Chondrocyte (in vitro differentiated cells): ENCODE measurements around the gene HDDC3. TPM values are rescaled to one million over a fixed set of nuclear protein-coding genes. Genes with fewer than 3 reads are reported as not detected.
A peak's percentile ranks its signal among the peaks of the same experiment; 100 is the strongest.

Source experiments
- DNase-seq: peaks from one replicate; pipeline ENCODE4 v3.0.0; 2021; ENCODE audit warnings: mixed read lengths, low spot score
- H3K27ac Mint-ChIP-seq: one replicate; pipeline ENCODE4 v1.8.0; 2021; ENCODE audit warnings: mild to moderate bottlenecking, moderate library complexity, mixed read lengths; ENCODE audit not compliant: unreplicated experiment
- H3K27me3 Mint-ChIP-seq: 2 replicates; pipeline ENCODE4 v1.8.0; 2021; ENCODE audit warnings: low read depth, mixed read lengths
- H3K36me3 Mint-ChIP-seq: 2 replicates; pipeline ENCODE4 v1.8.0; 2021; ENCODE audit warnings: low read depth, mixed read lengths
- H3K4me1 Mint-ChIP-seq: 2 replicates; pipeline ENCODE4 v1.8.0; 2021; ENCODE audit warnings: low read depth, mild to moderate bottlenecking, mixed read lengths
- H3K4me3 Mint-ChIP-seq: one replicate; pipeline ENCODE4 v1.8.0; 2021; ENCODE audit warnings: mild to moderate bottlenecking, moderate library complexity, mixed read lengths; ENCODE audit not compliant: unreplicated experiment
- H3K9me3 Mint-ChIP-seq: 2 replicates; pipeline ENCODE4 v1.8.0; 2021; ENCODE audit warnings: low read depth, mixed read lengths
- CTCF ChIP-seq: fragments of 200-600 bp; sonication (generic); IDR thresholded peaks from 2 replicates; pipeline ENCODE4 v1.5.0; 2021; ENCODE audit warnings: antibody characterized with exemption, mild to moderate bottlenecking, moderate library complexity
- total RNA-seq: library from RNA; stranded (reverse); gene quantifications from 3 replicates; pipeline ENCODE4 v1.2.1, GENCODE V29; 2021

Gene HDDC3
- total RNA-seq, 1 donor from 2014 or later = 10.8 TPM

- peaks cover 28% of the 10 kb centered on the region for H3K36me3 Mint-ChIP-seq
- no peaks in the 10 kb centered on the region for H3K4me1 Mint-ChIP-seq
- no peaks in the 10 kb centered on the region for H3K27me3 Mint-ChIP-seq
- no peak for DNase-seq
- H3K27ac Mint-ChIP-seq = no peak overlapping the region
- no peaks in the 10 kb centered on the region for H3K9me3 Mint-ChIP-seq
- TF ChIP-seq CTCF = no peak
- H3K4me3 Mint-ChIP-seq = no peak overlapping the region
Measured at GRCh38 chr15:90947577-90948357, 15.4 kb upstream of the HDDC3 start.

GRCh38 chr15:90946941-90947576 is 14.7 kb upstream of the HDDC3 start:
- Mint-ChIP-seq H3K27me3 (no peaks in the 10 kb centered on the region), H3K36me3 (peaks cover 27% of the 10 kb centered on the region)

GRCh38 chr15:90946538-90946937 is 14.2 kb upstream of the HDDC3 start:
- H3K36me3 Mint-ChIP-seq = peaks cover 26% of the 10 kb centered on the region
- no peaks in the 10 kb centered on the region for H3K27me3 Mint-ChIP-seq
- no peaks in the 10 kb centered on the region for H3K9me3 Mint-ChIP-seq
- no peak overlapping the region for H3K4me3 Mint-ChIP-seq
- no peak for DNase-seq
- no peak for TF ChIP-seq CTCF
- no peaks in the 10 kb centered on the region for H3K4me1 Mint-ChIP-seq
- H3K27ac Mint-ChIP-seq = no peak overlapping the region

More at GRCh38 chr15:90946941-90947576, 14.7 kb upstream of the HDDC3 start:
- DNase-seq = peak; percentile 61
- no peak for TF ChIP-seq CTCF
- Mint-ChIP-seq H3K4me3 (no peak overlapping the region), H3K27ac (no peak overlapping the region), H3K9me3 (no peaks in the 10 kb centered on the region), H3K4me1 (no peaks in the 10 kb centered on the region)

GRCh38 chr15:90945091-90945490 is 12.7 kb upstream of the HDDC3 start:
- Mint-ChIP-seq H3K4me1 (no peaks in the 10 kb centered on the region), H3K4me3 (no peak overlapping the region), H3K9me3 (no peaks in the 10 kb centered on the region), H3K27me3 (no peaks in the 10 kb centered on the region), H3K27ac (no peak overlapping the region), H3K36me3 (peaks cover 33% of the 10 kb centered on the region)
- no peak for TF ChIP-seq CTCF
- DNase-seq = no peak

GRCh38 chr15:90942354-90943120 is 10.2 kb upstream of the HDDC3 start:
- no peak for TF ChIP-seq CTCF
- no peaks in the 10 kb centered on the region for H3K4me1 Mint-ChIP-seq
- DNase-seq = peak; percentile 56
- no peaks in the 10 kb centered on the region for H3K9me3 Mint-ChIP-seq
- peaks cover 31% of the 10 kb centered on the region for H3K36me3 Mint-ChIP-seq
- no peaks in the 10 kb centered on the region for H3K27me3 Mint-ChIP-seq
- H3K27ac Mint-ChIP-seq = no peak overlapping the region
- H3K4me3 Mint-ChIP-seq = no peak overlapping the region
